ENCODE results near the gene ABHD1.
"Not testable (repeated sequence)": the region's sequence is repeated elsewhere in the genome, so short reads cannot be mapped to it uniquely, and the experiment has no call there.

ABHD1 gene

GRCh38 chr2:27087823-27088410, 35.7 kb upstream of the ABHD1 start:
- no peak for DNase-seq

- DNase-seq = no peak
These were observed 35.0 kb upstream of the ABHD1 start for GRCh38 chr2:27088634-27089033.

GRCh38 chr2:27089111-27089954, 34.3 kb upstream of the ABHD1 start:
- no peak for DNase-seq

- DNase-seq = no peak
These were observed 31.6 kb upstream of the ABHD1 start for GRCh38 chr2:27091746-27092695.

GRCh38 chr2:27092696-27093429, 30.8 kb upstream of the ABHD1 start:
- DNase-seq = no peak

- no peak for DNase-seq
These were observed 29.9 kb upstream of the ABHD1 start for GRCh38 chr2:27093430-27094352.

GRCh38 chr2:27094353-27094984, 29.1 kb upstream of the ABHD1 start:
- no peak for DNase-seq

GRCh38 chr2:27095427-27095744, 28.2 kb upstream of the ABHD1 start:
- no peak for DNase-seq

GRCh38 chr2:27095745-27096651, 27.6 kb upstream of the ABHD1 start:
- peak; percentile 61 for DNase-seq

- DNase-seq = no peak
These were observed 26.8 kb upstream of the ABHD1 start for GRCh38 chr2:27096748-27097297.

GRCh38 chr2:27097341-27097740, 26.3 kb upstream of the ABHD1 start:
- DNase-seq = no peak

- DNase-seq = no peak
These were observed 24.2 kb upstream of the ABHD1 start for GRCh38 chr2:27099334-27099955.

- DNase-seq = no peak
These were observed 23.6 kb upstream of the ABHD1 start for GRCh38 chr2:27100036-27100435.

GRCh38 chr2:27102329-27102728, 21.3 kb upstream of the ABHD1 start:
- no peak for DNase-seq

GRCh38 chr2:27105981-27106380, 17.6 kb upstream of the ABHD1 start:
- no peak for DNase-seq

- DNase-seq = no peak
These were observed 15.4 kb upstream of the ABHD1 start for GRCh38 chr2:27108221-27108620.

GRCh38 chr2:27109083-27109482, 14.5 kb upstream of the ABHD1 start:
- no peak for DNase-seq

GRCh38 chr2:27110603-27111352, 12.8 kb upstream of the ABHD1 start:
- not testable (repeated sequence) for DNase-seq
